HFF-Myc (cell line): ENCODE data around the gene ARHGEF28.

Source experiments
- DNase-seq: peaks from one replicate; pipeline ENCODE4 v3.0.0-alpha.2; 2011; ENCODE audit warnings: low read depth; ENCODE audit errors: extremely low read depth
- H3K4me3 ChIP-seq: replicated peaks from 2 replicates; pipeline ENCODE4 v1.5.1; 2011; ENCODE audit warnings: low read depth, mild to moderate bottlenecking, control low read depth, low read length
- CTCF ChIP-seq: IDR thresholded peaks from 2 replicates; pipeline ENCODE4 v1.5.1; 2012; ENCODE audit warnings: mild to moderate bottlenecking, low read depth, low read length, control low read depth; ENCODE audit errors: missing control alignments

Gene ARHGEF28

GRCh38 chr5:73981704-73982103 lies 355.7 kb downstream of the ARHGEF28 start:
- TF ChIP-seq CTCF: no peak
- no peak overlapping the region for H3K4me3 ChIP-seq
- DNase-seq: no peak

- no peak for DNase-seq
- H3K4me3 ChIP-seq: no peak overlapping the region
- TF ChIP-seq CTCF: no peak
These were observed 357.6 kb downstream of the ARHGEF28 start for GRCh38 chr5:73983644-73984043.

GRCh38 chr5:73985145-73985544 lies 359.1 kb downstream of the ARHGEF28 start:
- no peak for DNase-seq
- no peak overlapping the region for H3K4me3 ChIP-seq
- TF ChIP-seq CTCF: peak; percentile 54

- no peak overlapping the region for H3K4me3 ChIP-seq
- DNase-seq: no peak
- TF ChIP-seq CTCF: no peak
These were observed 360.7 kb downstream of the ARHGEF28 start for GRCh38 chr5:73986729-73987128.

GRCh38 chr5:73987915-73988314 lies 361.9 kb downstream of the ARHGEF28 start:
- H3K4me3 ChIP-seq: no peak overlapping the region
- no peak for TF ChIP-seq CTCF
- no peak for DNase-seq

- TF ChIP-seq CTCF: no peak
- H3K4me3 ChIP-seq: no peak overlapping the region
- DNase-seq: no peak
These were observed 364.0 kb downstream of the ARHGEF28 start for GRCh38 chr5:73989956-73990355.
